Measurements from ENCODE around the gene PTOV1. TPM values are rescaled to one million over a fixed set of nuclear protein-coding genes. Genes with fewer than 3 reads are reported as not detected.

The PTOV1 gene
- total and polyA plus RNA-seq, 2 of the 13 experiments (the other 11 are each of a cell fraction or from before 2014, with no cell fraction given) = 63.5 to 68.5 TPM

GRCh38 chr19:49877020-49877878 lies 26.3 kb downstream of the PTOV1 start, which contains the start of the genes AKT1S1 and TBC1D17 (continued):
- no peak for TF ChIP-seq NFAT5 (CRISPR knock-in tag; IDR thresholded peaks at IDR 0.05)
- peak; percentile 84 for TF ChIP-seq KDM5A (IDR thresholded peaks at IDR 0.05; ENCODE audit: borderline replicate concordance, low read length)
- 0 out of 2 replicates have a peak, but pooled peaks have one; percentile 4 for TF ChIP-seq ZNF33A (CRISPR knock-in tag; IDR thresholded peaks at IDR 0.05; ENCODE audit: borderline replicate concordance)
- TF ChIP-seq USF2 (IDR thresholded peaks at IDR 0.05; ENCODE audit: low read depth, low read length) = peak; percentile 98
- peak; percentile 98; the same call in 1 of the 2 replicates for TF ChIP-seq USF2 (CRISPR knock-in tag; IDR thresholded peaks at IDR 0.05; ENCODE audit: borderline replicate concordance)
- peak; percentile 39; the same call in 1 of the 2 replicates for TF ChIP-seq NFYB (CRISPR knock-in tag; IDR thresholded peaks at IDR 0.05)
- TF ChIP-seq IKZF4 (CRISPR knock-in tag; IDR thresholded peaks at IDR 0.05; ENCODE audit: borderline replicate concordance, low read depth, not compliant biosample characterization) = peak; percentile 94
- TF ChIP-seq ZBTB20 (CRISPR knock-in tag; IDR thresholded peaks at IDR 0.05; ENCODE audit: borderline replicate concordance, low read depth) = 0 out of 2 replicates have a peak, but pooled peaks have one; percentile 9
- TF ChIP-seq HNRNPL (IDR thresholded peaks at IDR 0.05; ENCODE audit: low read depth, low read length) = no peak
- TF ChIP-seq TEAD3 (CRISPR knock-in tag; optimal IDR thresholded peaks at IDR 0.05; ENCODE audit: borderline replicate concordance) = no peak
- peak; percentile 61; the same call in 1 of the 2 replicates for TF ChIP-seq TMF1 (CRISPR knock-in tag; IDR thresholded peaks at IDR 0.05; ENCODE audit: low read depth)
- TF ChIP-seq SSRP1 (CRISPR knock-in tag; IDR thresholded peaks at IDR 0.05) = 0 out of 2 replicates have a peak, but pooled peaks have one; percentile 41
- TF ChIP-seq ZNF589 (CRISPR knock-in tag; conservative IDR thresholded peaks at IDR 0.05) = peak; percentile 54; the same call in 1 of the 2 replicates
- no peak for TF ChIP-seq FOXA1 (IDR thresholded peaks at IDR 0.05)
- TF ChIP-seq FOXA1 (CRISPR knock-in tag; IDR thresholded peaks at IDR 0.05) = peak; percentile 94

Data from HepG2 (cell line).